Neural cell (in vitro differentiated cells): ENCODE data around the gene SRC. TPM values are rescaled to one million over a fixed set of nuclear protein-coding genes. Genes with fewer than 3 reads are reported as not detected.

Experiments
- H2AFZ ChIP-seq: fragments of 200-600, 300-800 bp; sonication (generic), shearing (Covaris generic); 2 replicates; pipeline ENCODE4 v1.6.0; 2014; ENCODE audit warnings: low read depth, mild to moderate bottlenecking, antibody characterized with exemption, low read length, moderate library complexity
- H3F3A ChIP-seq: fragments of 200-600 bp; shearing (Covaris generic); 2 replicates; pipeline ENCODE4 v1.6.1; 2016; ENCODE audit warnings: mild to moderate bottlenecking, moderate library complexity, mixed read lengths, antibody characterized with exemption, low read length; ENCODE audit not compliant: insufficient read depth, poor library complexity, severe bottlenecking
- H3K27ac ChIP-seq: fragments of 200-600, 300-800 bp; sonication (generic), shearing (Covaris generic); 2 replicates; pipeline ENCODE4 v1.5.1; 2014; ENCODE audit warnings: mild to moderate bottlenecking, low read length, moderate library complexity
- H3K27me3 ChIP-seq: fragments of 300-800, 200-600 bp; sonication (generic), shearing (Covaris generic); 2 replicates; pipeline ENCODE4 v1.6.0; 2014; ENCODE audit warnings: mild to moderate bottlenecking, low read depth, low read length, moderate library complexity; ENCODE audit not compliant: insufficient read depth
- H3K36me3 ChIP-seq: fragments of 300-800, 200-600 bp; sonication (generic), shearing (Covaris generic); 2 replicates; pipeline ENCODE4 v1.5.1; 2014; ENCODE audit warnings: mild to moderate bottlenecking, antibody characterized with exemption, low read length, moderate library complexity; ENCODE audit not compliant: insufficient read depth
- H3K4me2 ChIP-seq: fragments of 300-800, 200-600 bp; sonication (generic), shearing (Covaris generic); 2 replicates; pipeline ENCODE4 v1.6.0; 2014; ENCODE audit warnings: mild to moderate bottlenecking, low read length
- H3K4me3 ChIP-seq: fragments of 300-800, 200-600 bp; sonication (generic), shearing (Covaris generic); 2 replicates; pipeline ENCODE4 v1.5.1; 2014; ENCODE audit warnings: mild to moderate bottlenecking, low read length, moderate library complexity
- H3K79me2 ChIP-seq: fragments of 200-600 bp; shearing (Covaris generic); replicated peaks from 2 replicates; pipeline ENCODE4 v1.6.0; 2014; ENCODE audit warnings: mild to moderate bottlenecking, low read length, moderate library complexity; ENCODE audit not compliant: insufficient read depth
- H3K9ac ChIP-seq: fragments of 300-800, 200-600 bp; sonication (generic), shearing (Covaris generic); 2 replicates; pipeline ENCODE4 v1.6.1; 2016; ENCODE audit warnings: mild to moderate bottlenecking, low read length, mixed read lengths
- H3K9me2 ChIP-seq: fragments of 200-600 bp; shearing (Covaris generic); 2 replicates; pipeline ENCODE4 v1.6.1; 2016; ENCODE audit warnings: mild to moderate bottlenecking, low read length, mixed read lengths; ENCODE audit not compliant: insufficient read depth
- H3K9me3 ChIP-seq: fragments of 200-600, 300-800 bp; sonication (generic), shearing (Covaris generic); 2 replicates; pipeline ENCODE4 v1.6.1; 2016; ENCODE audit warnings: mild to moderate bottlenecking, mixed run types, low read length, moderate library complexity, mixed read lengths
- H4K20me1 ChIP-seq: fragments of 200-600 bp; shearing (Covaris generic); 2 replicates; pipeline ENCODE4 v1.6.1; 2016; ENCODE audit warnings: mild to moderate bottlenecking, mixed run types; ENCODE audit not compliant: insufficient read depth
- EP300 ChIP-seq: fragments of 450-650 bp; conservative IDR thresholded peaks from 2 replicates; pipeline ENCODE4 v1.6.1; 2014; ENCODE audit warnings: antibody characterized with exemption, mild to moderate bottlenecking, moderate library complexity; ENCODE audit not compliant: poor library complexity, severe bottlenecking
- EZH2 ChIP-seq: fragments of 200-600, 300-800 bp; shearing (Covaris generic), sonication (generic); IDR thresholded peaks from 2 replicates; pipeline ENCODE4 v1.6.1; 2014; ENCODE audit warnings: antibody characterized with exemption, low read length, borderline replicate concordance, mild to moderate bottlenecking; ENCODE audit not compliant: insufficient read depth, poor library complexity, severe bottlenecking
- MXI1 ChIP-seq: fragments of 450-650 bp; conservative IDR thresholded peaks from 2 replicates; pipeline ENCODE4 v1.6.1; 2014; ENCODE audit warnings: antibody characterized with exemption, mild to moderate bottlenecking; ENCODE audit not compliant: poor library complexity, severe bottlenecking
- POLR2AphosphoS5 ChIP-seq: IDR thresholded peaks from 2 replicates; pipeline ENCODE4 v1.6.1; 2012
- RAD21 ChIP-seq: fragments of 450-650 bp; conservative IDR thresholded peaks from 2 replicates; pipeline ENCODE4 v1.6.1; 2014; ENCODE audit warnings: antibody characterized with exemption, mild to moderate bottlenecking, moderate library complexity
- SMC3 ChIP-seq: fragments of 450-650 bp; conservative IDR thresholded peaks from 2 replicates; pipeline ENCODE4 v1.6.1; 2014; ENCODE audit warnings: antibody characterized with exemption, mild to moderate bottlenecking, moderate library complexity; ENCODE audit not compliant: poor library complexity
- TAF1 ChIP-seq: IDR thresholded peaks from 2 replicates; pipeline ENCODE4 v1.6.1; 2012; ENCODE audit warnings: low read depth
- polyA plus RNA-seq: library from polyadenylated mRNA; depleted of rRNA; stranded (reverse); fragments of >200 nt; gene quantifications from 2 replicates; pipeline ENCODE4 v1.2.3, GENCODE V29; 2014
- TF ChIP-seq, protein P1 (sequence below): IDR thresholded peaks from 2 replicates; pipeline ENCODE4 v1.6.1; 2012; ENCODE audit warnings: borderline replicate concordance
- TF ChIP-seq, protein P2 (sequence below): fragments of 450-650 bp; IDR thresholded peaks from 2 replicates; pipeline ENCODE4 v1.5.1; 2014; ENCODE audit warnings: antibody characterized with exemption, mild to moderate bottlenecking, moderate library complexity; ENCODE audit not compliant: poor library complexity, severe bottlenecking

SRC gene
- polyA plus RNA-seq, 1 donor from 2014 or later = 39.0 TPM

DNA sequence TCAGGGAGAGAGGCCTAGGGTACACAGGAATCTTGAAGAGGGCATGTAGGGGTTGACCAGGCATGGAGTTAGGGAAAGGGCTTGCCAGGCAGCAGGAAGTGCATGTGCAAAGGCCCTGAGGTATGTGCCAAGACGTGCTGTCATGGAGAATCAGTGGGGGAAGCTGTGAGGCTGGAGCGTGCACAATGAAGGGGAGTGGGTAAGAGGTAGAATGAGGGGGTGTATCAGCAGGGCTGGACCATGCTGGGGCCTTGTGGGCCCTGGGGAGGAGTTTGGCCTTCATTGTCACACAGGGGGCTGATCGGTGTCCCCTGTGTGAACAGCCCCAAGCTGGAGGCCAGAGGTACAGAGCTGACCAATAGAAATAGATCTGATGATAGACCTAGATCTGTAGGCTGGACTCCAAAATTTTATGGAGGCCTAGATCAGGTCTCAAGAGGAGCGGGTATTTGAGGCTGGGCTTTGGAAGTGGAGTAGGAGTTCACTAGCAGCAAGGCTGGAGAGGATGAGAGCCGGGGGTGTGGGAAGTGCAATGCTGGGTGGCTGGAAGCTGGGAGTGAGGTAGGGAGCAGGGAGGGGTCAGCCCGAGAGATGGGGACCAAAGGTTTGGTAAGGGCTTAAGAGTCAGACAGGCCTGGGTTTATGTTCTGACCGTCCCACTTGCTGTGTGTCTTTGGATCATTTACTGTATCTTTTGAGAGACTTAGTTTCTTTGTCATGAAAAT is 3.0 kb downstream of the SRC start:
- H3K9me2 ChIP-seq = no peaks in the 10 kb centered on the region
- no peak overlapping the region for H2AFZ ChIP-seq
- no peaks in the 10 kb centered on the region for H3F3A ChIP-seq
- H3K4me3 ChIP-seq = no peak overlapping the region
- H4K20me1 ChIP-seq = no peaks in the 10 kb centered on the region
- no peak overlapping the region for H3K4me2 ChIP-seq
- no peak overlapping the region for H3K9ac ChIP-seq
- H3K36me3 ChIP-seq = no peaks in the 10 kb centered on the region
- H3K9me3 ChIP-seq = no peaks in the 10 kb centered on the region
- H3K27me3 ChIP-seq = no peaks in the 10 kb centered on the region
- TF ChIP-seq, protein P1, sequence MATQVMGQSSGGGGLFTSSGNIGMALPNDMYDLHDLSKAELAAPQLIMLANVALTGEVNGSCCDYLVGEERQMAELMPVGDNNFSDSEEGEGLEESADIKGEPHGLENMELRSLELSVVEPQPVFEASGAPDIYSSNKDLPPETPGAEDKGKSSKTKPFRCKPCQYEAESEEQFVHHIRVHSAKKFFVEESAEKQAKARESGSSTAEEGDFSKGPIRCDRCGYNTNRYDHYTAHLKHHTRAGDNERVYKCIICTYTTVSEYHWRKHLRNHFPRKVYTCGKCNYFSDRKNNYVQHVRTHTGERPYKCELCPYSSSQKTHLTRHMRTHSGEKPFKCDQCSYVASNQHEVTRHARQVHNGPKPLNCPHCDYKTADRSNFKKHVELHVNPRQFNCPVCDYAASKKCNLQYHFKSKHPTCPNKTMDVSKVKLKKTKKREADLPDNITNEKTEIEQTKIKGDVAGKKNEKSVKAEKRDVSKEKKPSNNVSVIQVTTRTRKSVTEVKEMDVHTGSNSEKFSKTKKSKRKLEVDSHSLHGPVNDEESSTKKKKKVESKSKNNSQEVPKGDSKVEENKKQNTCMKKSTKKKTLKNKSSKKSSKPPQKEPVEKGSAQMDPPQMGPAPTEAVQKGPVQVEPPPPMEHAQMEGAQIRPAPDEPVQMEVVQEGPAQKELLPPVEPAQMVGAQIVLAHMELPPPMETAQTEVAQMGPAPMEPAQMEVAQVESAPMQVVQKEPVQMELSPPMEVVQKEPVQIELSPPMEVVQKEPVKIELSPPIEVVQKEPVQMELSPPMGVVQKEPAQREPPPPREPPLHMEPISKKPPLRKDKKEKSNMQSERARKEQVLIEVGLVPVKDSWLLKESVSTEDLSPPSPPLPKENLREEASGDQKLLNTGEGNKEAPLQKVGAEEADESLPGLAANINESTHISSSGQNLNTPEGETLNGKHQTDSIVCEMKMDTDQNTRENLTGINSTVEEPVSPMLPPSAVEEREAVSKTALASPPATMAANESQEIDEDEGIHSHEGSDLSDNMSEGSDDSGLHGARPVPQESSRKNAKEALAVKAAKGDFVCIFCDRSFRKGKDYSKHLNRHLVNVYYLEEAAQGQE = no peak
- TF ChIP-seq RAD21 = no peak
- TF ChIP-seq, protein P2, sequence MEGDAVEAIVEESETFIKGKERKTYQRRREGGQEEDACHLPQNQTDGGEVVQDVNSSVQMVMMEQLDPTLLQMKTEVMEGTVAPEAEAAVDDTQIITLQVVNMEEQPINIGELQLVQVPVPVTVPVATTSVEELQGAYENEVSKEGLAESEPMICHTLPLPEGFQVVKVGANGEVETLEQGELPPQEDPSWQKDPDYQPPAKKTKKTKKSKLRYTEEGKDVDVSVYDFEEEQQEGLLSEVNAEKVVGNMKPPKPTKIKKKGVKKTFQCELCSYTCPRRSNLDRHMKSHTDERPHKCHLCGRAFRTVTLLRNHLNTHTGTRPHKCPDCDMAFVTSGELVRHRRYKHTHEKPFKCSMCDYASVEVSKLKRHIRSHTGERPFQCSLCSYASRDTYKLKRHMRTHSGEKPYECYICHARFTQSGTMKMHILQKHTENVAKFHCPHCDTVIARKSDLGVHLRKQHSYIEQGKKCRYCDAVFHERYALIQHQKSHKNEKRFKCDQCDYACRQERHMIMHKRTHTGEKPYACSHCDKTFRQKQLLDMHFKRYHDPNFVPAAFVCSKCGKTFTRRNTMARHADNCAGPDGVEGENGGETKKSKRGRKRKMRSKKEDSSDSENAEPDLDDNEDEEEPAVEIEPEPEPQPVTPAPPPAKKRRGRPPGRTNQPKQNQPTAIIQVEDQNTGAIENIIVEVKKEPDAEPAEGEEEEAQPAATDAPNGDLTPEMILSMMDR = no peak
- no peak for TF ChIP-seq POLR2AphosphoS5
- no peak for TF ChIP-seq SMC3
- TF ChIP-seq EZH2 = no peak
- TF ChIP-seq TAF1 = no peak
- no peak for TF ChIP-seq MXI1
- no peak for TF ChIP-seq EP300
- H3K79me2 ChIP-seq = peaks cover 72% of the 10 kb centered on the region
- no peak overlapping the region for H3K27ac ChIP-seq

DNA sequence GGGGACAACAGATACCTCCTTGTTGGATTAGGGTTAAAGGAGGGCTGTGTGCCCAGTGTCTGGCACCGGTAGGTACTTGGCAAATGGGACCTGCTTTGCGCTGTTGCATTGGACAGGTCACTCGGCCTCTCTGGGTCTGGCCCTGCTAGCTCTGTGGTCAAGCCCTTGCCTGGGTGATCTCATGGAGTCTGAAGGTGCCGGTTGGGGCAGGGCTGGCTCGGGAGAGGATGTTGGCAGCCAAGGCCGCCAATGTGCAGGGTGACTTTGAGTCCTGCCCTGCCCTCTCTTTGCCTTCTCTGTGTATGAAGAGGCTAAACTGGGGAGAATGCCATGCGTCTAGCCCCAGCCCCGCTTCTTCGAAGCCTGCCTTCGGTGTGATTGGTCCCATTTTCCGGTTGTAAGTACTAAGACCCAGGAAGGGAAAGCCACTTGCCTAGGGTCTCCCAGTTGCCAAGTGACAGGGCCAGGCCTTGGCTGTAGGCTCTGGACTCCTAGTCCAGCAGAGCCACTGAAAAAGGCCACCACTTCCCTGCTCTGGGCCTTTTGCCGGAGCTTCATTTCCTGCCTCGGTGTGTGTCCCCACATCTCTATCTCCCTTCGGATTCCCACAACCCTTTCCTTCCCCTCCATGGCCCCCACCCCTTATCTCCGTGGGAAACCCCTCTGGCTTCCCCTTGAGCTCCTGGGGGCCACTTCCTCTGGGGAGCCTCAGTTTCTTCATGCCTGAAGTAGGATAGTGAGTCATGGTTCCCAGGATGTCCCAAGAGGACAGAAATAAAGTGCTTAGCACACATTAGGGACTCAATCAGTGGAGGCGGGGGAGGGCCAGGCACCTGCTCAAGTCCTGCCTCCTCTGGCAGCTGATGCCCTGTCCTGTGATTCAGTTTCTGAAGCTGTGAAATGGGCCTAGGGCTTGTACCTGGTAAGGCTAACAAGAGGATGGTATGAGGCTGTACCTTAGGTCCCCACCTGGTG is 3.9 kb downstream of the SRC start:
- peaks cover 77% of the 10 kb centered on the region for H3K79me2 ChIP-seq
- TF ChIP-seq POLR2AphosphoS5 = no peak
- TF ChIP-seq EP300 = no peak
- TF ChIP-seq SMC3 = no peak
- no peak for TF ChIP-seq RAD21
- TF ChIP-seq, protein P1 = no peak
- no peak for TF ChIP-seq MXI1
- TF ChIP-seq, protein P2 = no peak
- TF ChIP-seq TAF1 = no peak
- TF ChIP-seq EZH2 = no peak
- H4K20me1 ChIP-seq = no peaks in the 10 kb centered on the region
- H3K36me3 ChIP-seq = no peaks in the 10 kb centered on the region
- H2AFZ ChIP-seq = no peak overlapping the region
- no peak overlapping the region for H3K4me2 ChIP-seq
- H3K27ac ChIP-seq = no peak overlapping the region
- H3K9me3 ChIP-seq = no peaks in the 10 kb centered on the region
- no peak overlapping the region for H3K4me3 ChIP-seq
- no peaks in the 10 kb centered on the region for H3F3A ChIP-seq
- no peak overlapping the region for H3K9ac ChIP-seq
- no peaks in the 10 kb centered on the region for H3K27me3 ChIP-seq
- no peaks in the 10 kb centered on the region for H3K9me2 ChIP-seq
